NCI-H1105 (cell line): Measurements from ENCODE around the gene SSC4D.
A peak's percentile ranks its signal among the peaks of the same experiment; 100 is the strongest.
"Not testable (repeated sequence)": the region's sequence is repeated elsewhere in the genome, so short reads cannot be mapped to it uniquely, and the experiment has no call there.

Experiments used
- DNase-seq: peaks from one replicate; lab custom pipeline; 2025; lab: John Stamatoyannopoulos, UW

SSC4D gene

DNA sequence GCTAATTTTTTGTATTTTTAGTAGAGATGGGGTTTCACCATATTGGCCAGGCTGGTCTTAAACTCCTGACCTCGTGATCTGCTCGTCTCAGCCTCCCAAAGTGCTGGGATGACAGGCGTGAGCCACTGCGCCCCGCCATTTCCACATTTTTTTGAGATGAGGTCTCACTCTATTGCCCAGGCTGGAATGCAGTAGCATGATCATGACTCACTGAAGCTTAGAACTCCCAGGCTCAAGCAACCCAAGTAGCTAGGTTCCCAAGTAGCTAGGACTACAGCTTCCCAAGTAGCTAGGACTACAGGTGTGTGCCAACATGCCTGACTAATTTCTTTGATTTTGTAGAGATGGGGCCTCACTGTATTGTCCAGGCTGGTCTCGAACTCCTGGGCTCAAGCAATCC is 11.6 kb upstream of the SSC4D start:
- DNase-seq, result not testable (repeated sequence)

DNA sequence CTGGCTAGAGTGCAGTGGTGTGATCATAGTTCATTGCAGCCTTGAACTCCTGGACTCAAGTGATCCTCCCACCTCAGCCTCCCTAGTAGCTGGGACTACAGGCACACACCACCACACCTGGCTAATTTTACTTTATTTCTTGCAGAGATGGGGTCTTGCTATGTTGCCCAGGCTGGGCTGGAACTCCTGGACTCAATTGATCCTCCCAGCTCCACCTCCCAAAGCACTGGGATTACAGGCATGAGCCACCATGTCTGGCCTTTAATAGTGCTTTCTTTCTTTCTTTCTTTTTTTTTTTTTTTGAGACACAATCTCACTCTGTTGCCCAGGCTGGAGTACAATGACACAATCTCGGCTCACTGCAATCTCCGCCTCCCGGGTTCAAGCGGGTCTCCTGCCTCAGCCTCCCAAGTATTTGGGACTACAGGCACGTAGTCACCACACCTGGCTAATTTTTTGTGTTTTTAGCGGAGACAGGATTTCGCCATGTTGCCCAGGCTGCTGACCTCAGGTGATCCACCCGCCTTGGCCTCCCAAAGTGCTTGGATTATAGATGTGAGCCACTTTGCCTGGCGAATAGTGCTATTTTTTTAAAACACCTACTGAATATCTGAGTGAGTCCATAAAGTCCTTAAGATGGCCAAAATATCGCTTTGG is 8.3 kb upstream of the SSC4D start:
- DNase-seq, result not testable (repeated sequence)

DNA sequence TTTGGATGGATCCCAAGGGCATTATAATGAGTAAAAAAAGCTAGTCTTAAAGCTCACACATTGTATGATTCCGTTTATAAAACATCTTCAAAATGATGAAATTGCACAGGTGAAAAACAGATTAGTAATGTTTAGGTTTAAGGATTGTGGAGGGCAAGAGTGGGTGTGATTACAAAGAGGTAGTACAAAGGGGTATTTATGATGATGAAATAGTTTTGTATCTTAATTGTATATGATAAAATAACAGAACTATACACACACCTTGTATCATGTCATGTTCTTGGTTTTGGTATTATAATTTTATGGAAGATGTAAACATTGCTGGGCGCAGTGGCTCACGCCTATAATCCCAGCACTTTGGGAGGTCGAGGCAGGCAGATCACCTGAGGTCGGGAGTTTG is 2.8 kb upstream of the SSC4D start:
- no peak for DNase-seq

DNA sequence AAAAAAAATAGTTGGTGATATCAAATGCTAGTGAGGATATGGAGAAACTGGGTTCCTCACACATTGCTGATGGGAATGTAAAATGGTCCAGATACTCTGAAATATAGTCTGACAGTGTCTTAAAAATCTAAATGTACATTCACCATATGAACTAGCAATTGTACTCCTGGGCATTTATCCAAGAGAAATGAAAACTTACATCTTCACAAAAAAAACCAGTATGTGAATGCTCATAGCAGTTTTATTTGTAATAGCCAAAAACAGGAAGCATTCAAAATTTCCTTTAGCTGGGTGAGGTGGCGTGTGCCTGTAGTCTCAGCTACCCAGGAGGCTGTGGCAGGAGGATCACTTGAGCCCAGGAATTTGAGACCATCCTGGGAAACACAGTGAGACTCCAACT is 2.1 kb upstream of the SSC4D start:
- no peak for DNase-seq

DNA sequence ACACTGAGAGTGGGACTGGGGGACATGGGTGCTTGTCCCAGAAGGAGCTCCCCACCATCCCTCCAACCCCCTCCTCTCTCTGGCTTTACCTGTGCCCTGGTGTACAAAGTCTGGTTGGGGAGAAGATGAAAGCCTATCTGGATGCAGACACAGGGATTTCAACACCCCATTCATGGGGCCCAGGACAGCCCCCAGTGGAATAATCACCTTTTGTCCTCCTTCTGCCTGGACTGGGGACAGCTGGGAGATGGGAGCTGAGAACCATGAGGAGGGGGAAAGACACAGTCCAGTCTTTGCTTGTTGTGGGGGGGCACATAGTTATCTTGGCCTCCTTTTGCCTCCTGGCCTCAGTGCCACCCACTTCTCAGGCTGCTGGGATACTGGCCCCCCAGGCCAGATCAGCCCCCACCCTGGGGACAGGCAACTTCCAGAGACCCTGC is 1.4 kb downstream of the SSC4D start:
- no peak for DNase-seq

DNA sequence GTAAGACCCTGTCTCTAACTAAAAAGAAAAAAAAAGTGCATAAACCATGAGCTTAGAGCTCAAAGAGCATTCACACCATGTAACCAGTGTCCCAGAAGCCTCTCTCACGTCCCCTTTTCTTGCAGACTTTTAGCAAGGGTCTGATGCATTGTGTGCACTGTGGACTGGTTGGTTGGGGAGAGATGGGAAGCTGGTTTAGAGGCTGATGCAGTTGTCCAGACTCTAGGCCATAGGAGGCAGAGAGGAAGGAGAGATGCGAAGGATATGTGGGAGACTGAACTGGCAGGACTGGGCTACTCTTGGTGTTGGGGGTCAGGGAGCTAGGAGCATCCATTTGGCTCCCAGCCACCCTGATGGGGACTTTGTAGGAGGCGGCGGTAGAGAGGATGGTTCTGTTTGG is 1.8 kb downstream of the SSC4D start:
- no peak for DNase-seq

DNA sequence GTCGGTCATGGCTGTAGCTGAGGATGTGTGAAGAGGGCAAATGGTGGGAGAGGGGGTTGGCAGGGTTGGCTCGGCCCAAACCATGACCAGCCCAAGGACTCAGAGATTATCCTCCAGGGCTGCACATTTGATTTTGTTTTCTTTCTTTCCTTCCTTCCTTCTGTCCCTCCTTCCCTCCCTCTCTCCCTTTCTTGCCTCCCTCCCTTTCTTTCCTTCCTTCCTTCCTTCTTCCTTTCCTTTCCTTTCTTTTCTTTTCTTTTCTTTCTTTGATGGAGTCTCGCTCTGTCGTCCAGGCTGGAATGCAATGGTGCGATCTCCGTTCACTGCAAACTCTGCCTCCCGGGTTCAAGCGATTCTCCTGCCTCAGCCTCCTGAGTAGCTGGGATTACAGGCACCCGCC is 3.8 kb downstream of the SSC4D start:
- DNase-seq, result no peak

DNA sequence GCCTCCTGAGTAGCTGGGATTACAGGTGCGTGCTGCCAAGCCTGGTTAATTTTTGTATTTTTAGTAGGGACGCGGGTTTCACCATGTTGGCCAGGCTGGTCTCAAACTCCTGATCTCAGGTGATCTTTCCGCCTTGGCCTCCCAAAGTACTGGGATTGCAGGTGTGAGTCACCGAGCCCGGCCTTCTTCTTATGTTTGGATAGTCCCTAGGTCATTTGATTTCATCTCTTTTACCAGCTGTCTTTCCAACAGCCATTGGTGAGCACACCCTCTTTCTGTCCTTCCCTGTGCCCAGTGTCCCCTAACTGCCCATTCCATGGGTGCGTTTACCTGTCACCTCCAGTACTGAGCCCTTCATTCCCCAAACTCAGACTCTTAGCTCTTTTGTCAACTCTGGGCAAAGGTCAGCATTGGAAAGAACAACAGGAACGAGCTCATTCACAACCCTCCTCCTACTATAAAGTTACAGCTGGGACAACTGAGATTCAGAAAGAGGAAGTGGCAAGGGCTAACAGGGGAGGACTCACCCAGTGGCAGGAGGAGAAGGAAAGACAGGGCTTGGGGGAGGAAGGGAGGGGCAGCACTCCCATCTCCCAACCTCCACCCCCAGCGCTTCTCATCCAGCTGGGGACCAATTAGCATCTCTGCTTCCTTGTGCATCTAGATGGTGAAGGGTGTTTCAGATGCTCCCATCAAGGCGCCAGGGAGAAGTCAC is 5.6 kb downstream of the SSC4D start:
- DNase-seq, result no peak

DNA sequence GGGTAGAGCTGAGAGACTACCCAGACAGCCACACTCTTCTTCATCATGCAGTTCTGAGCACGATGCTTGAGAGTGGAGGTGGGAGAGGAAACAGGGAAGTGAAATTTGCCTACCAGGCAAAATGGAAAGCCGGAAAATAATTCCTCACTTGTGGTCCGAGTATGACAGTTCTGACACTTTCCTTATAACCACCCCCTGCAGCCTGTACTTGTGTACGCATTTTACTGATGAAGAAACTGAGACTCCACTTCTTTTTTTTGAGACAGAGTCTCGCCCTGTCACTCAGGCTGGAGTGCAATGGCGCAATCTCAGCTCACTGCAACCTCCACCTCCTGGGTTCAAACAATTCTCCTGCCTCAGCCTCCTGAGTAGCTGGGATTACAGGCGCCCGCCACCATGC is 6.4 kb downstream of the SSC4D start:
- not testable (repeated sequence) for DNase-seq

DNA sequence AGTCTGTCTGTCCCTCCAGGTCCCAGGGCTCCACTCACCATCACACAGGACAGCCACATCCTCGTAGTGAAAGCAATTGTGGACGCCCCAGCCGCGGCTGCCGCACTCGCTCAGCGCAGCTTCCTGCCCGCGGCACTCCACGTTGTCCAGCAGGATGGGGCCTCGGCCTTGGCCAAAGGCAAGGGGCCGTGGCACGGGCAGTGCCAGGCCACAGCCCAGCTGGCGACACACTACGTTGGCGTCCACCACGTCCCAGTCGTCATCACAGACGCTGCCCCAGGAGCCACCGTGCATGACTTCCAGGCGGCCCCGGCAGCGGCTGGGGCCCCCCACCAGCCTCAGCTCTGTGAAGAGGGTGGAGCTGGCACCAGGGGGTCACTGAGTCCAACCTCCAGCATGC is 9.2 kb downstream of the SSC4D start:
- DNase-seq, result no peak

DNA sequence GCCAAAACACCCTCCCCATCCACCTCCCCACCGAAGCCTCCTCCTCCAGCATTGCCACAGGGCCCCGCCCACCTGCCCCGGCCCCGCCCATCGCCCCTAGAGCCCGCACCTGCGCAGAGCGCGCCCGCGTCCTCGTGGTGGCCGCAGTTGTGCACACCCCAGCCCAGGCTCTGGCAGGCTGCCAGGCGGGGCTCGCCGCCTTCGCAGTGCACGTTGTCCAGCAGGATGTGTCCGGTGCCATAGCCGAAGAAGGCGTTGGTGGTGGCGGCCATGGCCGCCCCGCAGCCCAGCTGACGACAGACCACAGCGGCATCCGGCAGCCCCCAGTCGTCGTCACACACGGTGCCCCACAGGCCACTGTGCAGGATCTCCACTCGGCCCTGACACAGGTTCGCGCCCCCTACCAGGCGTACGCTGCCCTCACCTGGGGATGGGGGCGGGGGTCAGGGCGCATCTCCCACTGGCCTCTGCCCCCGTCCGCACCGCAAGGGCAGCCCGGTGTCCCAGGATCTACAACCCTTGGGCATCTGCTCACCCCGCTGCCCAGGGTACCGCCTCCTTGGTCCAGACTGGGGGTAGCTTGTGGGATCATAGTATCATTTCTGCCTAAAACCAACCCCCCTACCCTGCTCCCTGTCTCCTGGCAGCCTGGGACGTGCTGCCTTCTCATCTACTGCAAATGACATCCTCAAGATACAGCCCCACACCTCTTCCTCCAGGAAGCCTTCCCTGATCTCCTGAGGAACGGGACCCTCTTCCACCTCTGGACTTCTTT is 11.9 kb downstream of the SSC4D start:
- DNase-seq, result no peak

DNA sequence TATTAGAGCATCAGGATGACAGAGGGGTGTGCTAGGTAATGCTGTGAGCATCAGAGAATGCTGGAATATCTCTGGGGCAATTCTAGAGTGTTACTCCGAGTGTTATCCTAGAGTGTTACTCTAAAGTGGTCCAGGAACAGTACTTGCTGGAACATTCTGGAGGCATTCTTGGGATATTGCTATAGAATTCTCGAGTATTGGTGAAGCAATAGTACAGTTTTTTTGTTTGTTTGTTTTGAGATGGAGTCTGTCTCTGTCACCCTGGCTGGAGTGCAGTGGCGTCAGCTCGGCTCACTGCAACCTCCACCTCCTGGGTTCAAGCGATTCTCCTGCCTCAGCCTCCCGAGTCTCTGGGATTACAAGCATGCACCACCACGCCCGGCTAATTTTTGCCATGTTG is 12.6 kb downstream of the SSC4D start:
- DNase-seq, result no peak

DNA sequence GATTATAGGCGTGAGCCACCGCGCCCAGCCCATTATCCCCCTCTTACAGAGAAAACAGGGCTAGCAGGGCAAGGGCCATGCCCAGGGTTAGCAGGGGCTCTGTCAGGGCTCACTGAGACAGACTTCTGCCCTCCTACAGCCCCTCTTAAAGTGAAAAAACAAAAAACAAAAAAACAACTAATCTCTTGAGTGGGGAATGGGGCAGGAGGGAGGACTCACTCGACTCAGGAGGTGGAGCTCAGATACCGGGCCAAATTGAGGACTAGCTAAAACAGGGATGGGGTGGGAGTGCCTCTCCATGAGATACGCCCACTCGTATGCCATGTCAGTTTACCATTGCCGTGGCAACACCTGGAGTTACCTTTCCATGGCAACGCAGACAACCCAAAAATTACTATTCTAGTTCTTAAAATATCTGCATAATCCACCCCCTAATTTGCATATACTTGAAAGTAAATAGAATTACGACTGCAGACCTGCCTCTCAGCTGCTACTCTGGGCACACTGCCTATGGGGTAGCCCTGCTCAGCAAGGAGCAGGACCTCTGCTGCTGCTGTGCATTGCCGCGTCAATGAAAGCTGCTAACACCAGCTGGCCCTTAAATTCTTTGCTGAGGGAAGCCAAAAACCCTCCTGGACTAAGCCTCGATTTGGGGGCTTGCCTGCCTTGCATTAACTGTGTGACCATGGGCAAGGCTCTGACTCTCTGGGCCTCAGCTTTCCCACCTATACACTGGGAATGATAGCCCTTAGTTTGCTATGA is 13.4 kb downstream of the SSC4D start:
- DNase-seq, result no peak

DNA sequence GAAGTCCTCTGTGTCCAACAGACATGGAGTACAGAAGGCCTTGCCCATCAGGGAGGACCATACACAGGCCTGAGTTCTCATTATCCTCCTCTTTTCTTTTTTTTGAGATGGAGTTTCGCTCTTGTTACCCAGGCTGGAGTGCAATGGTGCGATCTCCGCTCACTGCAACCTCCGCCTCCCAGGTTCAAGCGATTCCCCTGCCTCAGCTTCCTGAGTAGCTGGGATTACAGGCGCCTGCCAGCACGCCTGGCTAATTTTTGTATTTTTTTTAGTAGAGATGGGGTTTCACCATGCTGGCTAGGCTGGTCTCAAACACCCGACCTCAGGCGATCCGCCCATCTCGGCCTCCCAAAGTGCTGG is 13.9 kb downstream of the SSC4D start:
- DNase-seq, result not testable (repeated sequence)

DNA sequence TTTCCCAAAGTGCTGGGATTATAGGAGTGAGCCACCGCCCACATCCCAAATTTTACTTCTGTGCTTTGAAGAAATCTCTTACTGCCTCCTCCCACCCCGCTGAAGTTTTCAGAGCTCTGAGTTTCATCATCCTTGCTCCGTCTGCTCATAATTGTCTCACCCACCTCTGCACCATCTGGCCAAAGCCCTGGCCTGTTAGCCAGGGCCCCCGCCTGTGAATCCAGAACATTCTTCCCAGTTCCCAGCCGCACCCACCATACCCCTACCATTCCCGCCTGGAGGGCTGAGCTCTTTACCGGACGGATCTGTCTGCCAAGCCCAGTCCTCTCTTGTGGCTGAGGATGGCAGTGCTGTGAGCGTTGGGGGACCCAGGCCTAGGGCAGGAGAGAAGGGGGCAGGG is 14.5 kb downstream of the SSC4D start:
- DNase-seq, result no peak

DNA sequence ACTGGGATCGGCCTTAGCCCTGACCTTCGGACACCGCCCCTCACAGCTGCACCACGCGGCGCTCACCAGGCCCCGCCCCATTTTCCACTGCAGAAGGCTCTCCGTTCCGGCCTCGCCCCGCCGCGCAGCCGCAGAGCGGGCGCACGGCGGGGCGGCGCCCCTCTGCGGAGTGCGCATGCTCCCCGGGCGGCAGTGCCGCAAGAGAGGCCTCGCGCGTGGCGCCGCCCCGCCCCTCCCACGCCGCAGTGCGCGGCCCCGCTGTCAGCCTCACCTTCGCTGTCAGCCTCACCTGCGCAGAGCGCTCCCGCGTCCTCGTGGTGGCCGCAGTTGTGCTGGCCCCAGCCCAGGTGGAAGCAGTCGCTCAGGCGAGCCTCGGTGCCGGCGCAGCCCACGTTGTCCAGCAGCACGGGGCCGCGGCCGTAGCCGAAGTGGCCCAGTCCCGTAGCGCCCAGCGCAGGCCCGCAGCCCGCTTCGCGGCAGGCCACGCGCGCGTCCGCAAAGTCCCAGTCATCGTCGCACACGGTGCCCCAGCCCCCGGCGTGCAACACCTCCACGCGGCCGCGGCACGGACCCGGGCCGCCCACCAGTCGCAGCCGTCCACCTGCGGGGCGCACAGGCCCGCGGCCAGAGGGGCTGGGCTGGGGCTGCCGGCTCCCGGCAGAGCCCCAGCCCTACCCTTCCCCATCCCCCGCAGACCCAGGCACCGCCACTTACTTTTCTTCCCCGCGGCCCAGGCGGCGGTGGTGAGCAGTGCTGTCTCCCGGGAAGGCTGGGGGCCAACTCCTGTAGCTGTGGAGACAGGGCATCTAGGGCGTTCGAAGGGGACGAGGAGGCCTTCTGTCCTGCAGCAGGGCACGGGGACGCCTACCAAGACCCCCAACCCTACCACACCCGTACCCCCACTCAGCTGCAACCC is 16.1 kb downstream of the SSC4D start:
- DNase-seq, result peak; percentile 82

DNA sequence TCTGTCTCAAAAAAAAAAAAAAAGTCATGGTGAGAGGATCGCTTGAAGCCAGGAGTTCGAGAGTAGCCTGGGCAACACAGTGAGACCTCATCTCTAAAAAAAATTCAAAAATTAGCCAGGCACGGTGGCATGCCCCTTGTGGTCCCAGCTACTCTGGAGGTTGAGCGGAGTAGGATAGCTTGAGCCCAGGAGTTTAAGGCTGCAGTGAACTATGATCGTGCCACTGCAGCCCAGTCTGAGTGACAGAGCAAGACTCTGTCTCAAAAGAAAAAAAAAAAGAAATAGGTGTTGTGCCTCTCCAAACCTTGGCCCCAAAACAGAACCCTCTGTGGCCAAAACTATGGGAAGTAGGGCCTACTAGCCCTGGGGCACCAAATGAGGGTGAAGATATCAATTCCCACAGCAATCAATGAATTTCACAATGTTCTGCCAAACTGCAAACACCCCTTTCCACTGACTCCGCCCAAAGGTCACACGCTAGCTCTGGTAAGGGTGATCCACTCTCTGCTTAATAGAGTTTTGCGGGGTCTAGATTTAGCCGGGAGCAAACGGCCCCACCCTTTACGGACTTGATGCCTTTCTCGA is 16.9 kb downstream of the SSC4D start:
- no peak for DNase-seq

DNA sequence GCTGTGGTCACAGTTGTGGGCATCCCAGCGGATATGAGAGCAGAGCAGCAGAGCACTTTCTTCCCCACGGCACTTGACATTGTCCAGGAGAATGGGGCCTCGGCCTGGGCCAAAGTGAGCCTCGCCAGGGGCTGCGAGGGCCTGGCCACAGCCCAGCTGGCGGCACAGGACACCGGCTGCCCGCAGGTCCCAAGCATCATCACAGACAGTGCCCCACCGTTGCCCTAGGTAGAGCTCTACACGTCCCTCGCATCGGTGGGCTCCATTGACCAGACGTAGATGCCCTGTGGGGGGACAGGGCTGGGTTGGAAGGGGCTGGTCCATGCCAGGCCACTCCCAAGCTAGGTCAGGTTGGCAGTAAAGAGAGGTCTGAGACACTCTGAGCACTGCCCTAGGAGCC is 19.4 kb downstream of the SSC4D start:
- no peak for DNase-seq

DNA sequence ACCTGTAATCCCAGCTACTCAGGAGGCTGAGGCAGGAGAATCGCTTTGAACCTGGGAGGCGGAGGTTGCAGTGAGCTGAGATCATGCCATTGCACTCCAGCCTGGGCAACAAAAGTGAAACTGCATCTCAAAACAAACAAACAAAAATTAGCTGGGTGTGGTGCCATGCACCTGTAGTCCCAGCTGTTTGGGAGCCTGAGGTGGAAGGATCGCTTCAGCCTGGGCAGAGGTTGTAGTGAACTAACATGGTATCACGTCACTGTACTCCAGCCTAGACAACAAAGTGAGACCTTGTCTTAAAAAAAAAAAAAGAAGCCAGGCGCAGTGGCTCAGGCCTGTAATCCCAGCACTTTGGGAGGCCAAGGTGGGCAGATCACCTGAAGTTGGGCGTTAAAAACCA is 21.7 kb downstream of the SSC4D start:
- DNase-seq, result not testable (repeated sequence)

DNA sequence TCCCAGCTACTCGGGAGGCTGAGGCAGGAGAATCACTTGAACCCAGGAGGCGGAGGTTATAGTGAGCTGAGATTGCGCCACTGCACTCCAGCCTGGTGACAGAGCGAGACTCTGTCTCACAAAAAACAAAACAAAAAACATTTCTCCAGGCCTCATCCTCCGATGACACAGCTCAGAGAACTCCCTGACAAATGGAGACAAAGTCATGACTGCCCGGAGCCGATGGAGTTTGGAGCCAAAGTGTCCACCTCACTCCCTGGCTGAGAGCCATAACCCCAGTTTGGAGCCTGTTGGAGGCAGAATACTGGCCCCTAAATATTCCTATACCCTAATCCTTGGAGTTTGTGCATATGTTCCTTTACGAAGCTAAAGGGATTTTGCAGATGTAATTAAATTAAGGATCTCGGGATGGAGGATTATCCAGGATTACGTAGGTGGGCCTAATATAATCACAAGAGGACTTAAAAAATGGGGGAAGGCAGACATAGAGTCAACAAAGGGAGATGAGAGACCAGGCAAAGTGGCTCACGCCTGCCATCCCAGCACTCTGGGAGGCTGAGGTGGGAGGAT is 22.7 kb downstream of the SSC4D start:
- no peak for DNase-seq
